NCI-H1417 treated with DMSO at 0.1 percent for 48 hours (cell line): ENCODE results near the gene PCNX2.

Source experiments
- DNase-seq: peaks from one replicate; lab custom pipeline; 2025; lab: John Stamatoyannopoulos, UW

PCNX2 gene

GRCh38 chr1:233315718-233316301, 20.3 kb upstream of the PCNX2 start:
- DNase-seq = no peak

- no peak for DNase-seq
These were observed 18.1 kb upstream of the PCNX2 start for GRCh38 chr1:233313434-233314155.

- no peak for DNase-seq
These were observed 9.1 kb upstream of the PCNX2 start for GRCh38 chr1:233304489-233305102.

GRCh38 chr1:233300326-233300725, 4.8 kb upstream of the PCNX2 start:
- DNase-seq = no peak

- DNase-seq = no peak
These were observed 3.9 kb upstream of the PCNX2 start for GRCh38 chr1:233299450-233299849.

GRCh38 chr1:233295975-233296322, 424 bp upstream of the PCNX2 start:
- DNase-seq = no peak

- DNase-seq = no peak
These were observed 650 bp downstream of the PCNX2 start for GRCh38 chr1:233294913-233295236.

- DNase-seq = no peak
These were observed 1.7 kb downstream of the PCNX2 start for GRCh38 chr1:233293556-233294446.

- no peak for DNase-seq
These were observed 5.0 kb downstream of the PCNX2 start for GRCh38 chr1:233290396-233291034.

- no peak for DNase-seq
These were observed 5.8 kb downstream of the PCNX2 start for GRCh38 chr1:233289676-233290075.

- DNase-seq = no peak
These were observed 13.0 kb downstream of the PCNX2 start for GRCh38 chr1:233282582-233282886.

GRCh38 chr1:233281711-233282581, 13.6 kb downstream of the PCNX2 start:
- no peak for DNase-seq

GRCh38 chr1:233279971-233280370, 15.6 kb downstream of the PCNX2 start:
- DNase-seq = no peak

GRCh38 chr1:233278631-233279030, 16.9 kb downstream of the PCNX2 start:
- DNase-seq = no peak

- DNase-seq = no peak
These were observed 17.6 kb downstream of the PCNX2 start for GRCh38 chr1:233277637-233278606.

GRCh38 chr1:233269656-233270055, 25.9 kb downstream of the PCNX2 start:
- no peak for DNase-seq

- no peak for DNase-seq
These were observed 27.0 kb downstream of the PCNX2 start for GRCh38 chr1:233268389-233269022.

GRCh38 chr1:233261695-233262094, 33.8 kb downstream of the PCNX2 start:
- DNase-seq = no peak

- no peak for DNase-seq
These were observed 34.3 kb downstream of the PCNX2 start for GRCh38 chr1:233261206-233261605.

GRCh38 chr1:233257786-233258185, 37.7 kb downstream of the PCNX2 start:
- no peak for DNase-seq
